ENCODE measurements around the gene RAB11FIP3.

Gene RAB11FIP3

DNA sequence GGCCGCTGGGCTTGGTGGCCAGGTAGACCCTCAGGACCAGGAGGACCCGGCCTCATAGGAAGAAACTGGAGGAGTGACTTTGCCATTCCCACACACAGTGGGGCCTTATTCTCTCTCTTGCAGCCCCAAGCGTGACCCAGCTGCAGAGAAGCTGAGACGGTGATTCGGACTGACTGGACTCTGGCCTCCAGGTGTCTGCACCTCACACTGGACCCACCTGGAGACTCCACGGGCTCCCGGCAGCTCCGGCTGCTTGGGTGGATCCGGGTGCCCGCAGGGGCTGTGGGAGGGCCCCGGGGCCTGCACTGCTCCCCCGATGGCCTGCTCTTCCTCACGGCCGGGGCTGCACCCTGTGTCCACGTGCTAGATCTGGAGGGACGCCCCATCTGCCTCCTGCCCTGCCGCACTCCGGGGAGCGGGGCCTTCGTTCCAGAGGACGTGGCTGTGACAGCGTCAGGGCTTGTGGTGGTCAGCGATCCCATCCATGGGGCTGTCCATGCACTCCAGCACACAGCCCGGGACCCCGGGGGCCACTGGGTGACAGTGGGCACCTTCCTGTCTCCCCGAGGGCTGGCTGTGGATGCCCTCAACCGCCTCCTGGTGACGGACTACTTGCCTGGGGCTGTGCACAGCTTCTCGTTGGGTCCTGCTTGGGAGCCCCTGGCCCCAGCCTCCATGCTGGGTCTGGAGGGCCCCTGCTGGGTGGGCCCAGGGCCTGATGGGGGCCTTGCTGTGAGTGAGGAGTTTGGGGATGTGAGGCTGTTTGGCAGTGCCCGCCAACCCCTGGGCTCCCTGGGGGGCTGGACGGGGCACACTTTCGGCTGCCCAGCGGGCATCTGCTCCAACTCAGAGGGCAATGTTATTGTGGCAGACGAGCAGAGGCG is 142.2 kb downstream of the RAB11FIP3 start:
- Histone ChIP-seq H3F3A (ENCODE audit: insufficient read depth, low read length) (peaks cover 6% of the 10 kb centered on the region), H3K9me2 (replicated peaks; ENCODE audit: insufficient read depth, low read length) (no peaks in the 10 kb centered on the region), H2AFZ (ENCODE audit: low read length) (peak overlapping the region; percentile 90), H3K4me3 (ENCODE audit: low read length) (peak overlapping the region; percentile 52), H4K20me1 (ENCODE audit: insufficient read depth, low read length) (no peaks in the 10 kb centered on the region), H3K4me2 (ENCODE audit: low read depth, low read length) (peak overlapping the region; percentile 88), H3K9me3 (replicated peaks; ENCODE audit: insufficient read depth, low read length) (no peaks in the 10 kb centered on the region), H3K4me1 (ENCODE audit: low read length) (peaks cover 19% of the 10 kb centered on the region), H3K36me3 (replicated peaks; ENCODE audit: insufficient read depth, low read length) (no peaks in the 10 kb centered on the region), H3K79me2 (ENCODE audit: low read length) (peaks cover 31% of the 10 kb centered on the region), H3K27ac (ENCODE audit: low read length) (peak overlapping the region; percentile 70), H3K27me3 (replicated peaks; ENCODE audit: insufficient read depth, low read length) (peaks cover 4% of the 10 kb centered on the region; the same call in 1 of the 2 replicates), H3K9ac (ENCODE audit: low read length) (peak overlapping the region; percentile 66)
- TF ChIP-seq EZH2phosphoT487 (IDR thresholded peaks at IDR 0.05; ENCODE audit: low read length) (no peak), EZH2 (optimal IDR thresholded peaks at IDR 0.05; ENCODE audit: low read depth, low read length) (no peak)
- TF ChIP-seq, protein P1, sequence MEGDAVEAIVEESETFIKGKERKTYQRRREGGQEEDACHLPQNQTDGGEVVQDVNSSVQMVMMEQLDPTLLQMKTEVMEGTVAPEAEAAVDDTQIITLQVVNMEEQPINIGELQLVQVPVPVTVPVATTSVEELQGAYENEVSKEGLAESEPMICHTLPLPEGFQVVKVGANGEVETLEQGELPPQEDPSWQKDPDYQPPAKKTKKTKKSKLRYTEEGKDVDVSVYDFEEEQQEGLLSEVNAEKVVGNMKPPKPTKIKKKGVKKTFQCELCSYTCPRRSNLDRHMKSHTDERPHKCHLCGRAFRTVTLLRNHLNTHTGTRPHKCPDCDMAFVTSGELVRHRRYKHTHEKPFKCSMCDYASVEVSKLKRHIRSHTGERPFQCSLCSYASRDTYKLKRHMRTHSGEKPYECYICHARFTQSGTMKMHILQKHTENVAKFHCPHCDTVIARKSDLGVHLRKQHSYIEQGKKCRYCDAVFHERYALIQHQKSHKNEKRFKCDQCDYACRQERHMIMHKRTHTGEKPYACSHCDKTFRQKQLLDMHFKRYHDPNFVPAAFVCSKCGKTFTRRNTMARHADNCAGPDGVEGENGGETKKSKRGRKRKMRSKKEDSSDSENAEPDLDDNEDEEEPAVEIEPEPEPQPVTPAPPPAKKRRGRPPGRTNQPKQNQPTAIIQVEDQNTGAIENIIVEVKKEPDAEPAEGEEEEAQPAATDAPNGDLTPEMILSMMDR (IDR thresholded peaks at IDR 0.05; ENCODE audit: low read length) = no peak
- no peak for DNase-seq

DNA sequence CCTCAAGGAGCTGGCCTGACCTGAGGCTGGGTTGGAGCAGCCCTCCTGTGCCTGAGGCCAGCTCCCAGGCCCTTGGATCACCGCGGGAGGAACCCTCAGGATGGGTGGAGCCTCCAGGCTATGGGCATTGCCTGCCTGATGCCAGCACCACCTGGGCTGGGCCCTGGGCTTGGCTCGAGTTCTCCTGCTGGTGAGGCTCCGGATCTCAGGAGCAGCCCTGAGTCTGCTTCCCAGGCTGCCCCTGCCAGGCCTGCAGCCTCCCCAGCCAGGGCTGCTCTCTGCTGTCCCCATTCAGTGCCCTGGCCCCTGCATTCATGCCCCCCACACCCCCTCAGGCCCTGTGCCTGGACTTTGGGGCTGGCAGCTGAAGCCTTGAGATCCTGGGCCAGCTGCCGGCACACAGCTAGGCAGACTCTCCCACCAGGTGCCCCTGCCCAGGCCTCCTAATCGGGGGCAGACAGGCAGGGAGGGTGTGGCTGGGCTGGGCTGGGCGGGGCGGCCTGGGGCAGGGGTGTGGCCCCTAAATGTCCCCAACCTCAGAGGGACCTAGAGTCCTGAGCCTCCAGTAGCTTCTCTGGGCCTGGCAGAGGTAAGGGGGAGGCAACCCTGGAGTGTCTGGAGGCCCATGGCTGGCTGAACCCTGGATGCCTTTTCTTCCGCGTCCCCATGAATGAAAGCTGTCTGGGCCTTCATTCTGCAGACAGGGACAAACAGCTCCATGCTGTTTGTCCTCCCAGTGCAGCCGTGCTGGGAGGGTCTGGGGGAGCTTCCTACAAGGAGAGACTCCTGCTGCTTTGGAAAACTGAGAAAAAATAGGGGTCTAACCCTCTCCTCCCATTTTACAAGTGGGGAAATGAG is 143.2 kb downstream of the RAB11FIP3 start:
- no peaks in the 10 kb centered on the region for H3K36me3 ChIP-seq (replicated peaks; ENCODE audit: insufficient read depth, low read length)
- H3K27ac ChIP-seq (ENCODE audit: low read length) = no peak overlapping the region
- H2AFZ ChIP-seq (ENCODE audit: low read length) = no peak overlapping the region
- no peak for TF ChIP-seq EZH2phosphoT487 (IDR thresholded peaks at IDR 0.05; ENCODE audit: low read length)
- TF ChIP-seq, protein P1 (IDR thresholded peaks at IDR 0.05; ENCODE audit: low read length) = no peak
- TF ChIP-seq EZH2 (optimal IDR thresholded peaks at IDR 0.05; ENCODE audit: low read depth, low read length) = no peak
- peak overlapping the region; percentile 76 for H3K4me3 ChIP-seq (ENCODE audit: low read length)
- H3K9ac ChIP-seq (ENCODE audit: low read length) = peak overlapping the region; percentile 80; the same call in 1 of the 2 replicates
- peaks cover 19% of the 10 kb centered on the region for H3K4me1 ChIP-seq (ENCODE audit: low read length)
- H3K27me3 ChIP-seq (replicated peaks; ENCODE audit: insufficient read depth, low read length) = no peaks in the 10 kb centered on the region; the same call in 1 of the 2 replicates
- peak overlapping the region; percentile 95 for H3K4me2 ChIP-seq (ENCODE audit: low read depth, low read length)
- DNase-seq = no peak
- no peaks in the 10 kb centered on the region for H3K9me2 ChIP-seq (replicated peaks; ENCODE audit: insufficient read depth, low read length)
- no peaks in the 10 kb centered on the region for H3K9me3 ChIP-seq (replicated peaks; ENCODE audit: insufficient read depth, low read length)
- no peaks in the 10 kb centered on the region for H4K20me1 ChIP-seq (ENCODE audit: insufficient read depth, low read length)
- H3F3A ChIP-seq (ENCODE audit: insufficient read depth, low read length) = peaks cover 6% of the 10 kb centered on the region
- H3K79me2 ChIP-seq (ENCODE audit: low read length) = peaks cover 31% of the 10 kb centered on the region

DNA sequence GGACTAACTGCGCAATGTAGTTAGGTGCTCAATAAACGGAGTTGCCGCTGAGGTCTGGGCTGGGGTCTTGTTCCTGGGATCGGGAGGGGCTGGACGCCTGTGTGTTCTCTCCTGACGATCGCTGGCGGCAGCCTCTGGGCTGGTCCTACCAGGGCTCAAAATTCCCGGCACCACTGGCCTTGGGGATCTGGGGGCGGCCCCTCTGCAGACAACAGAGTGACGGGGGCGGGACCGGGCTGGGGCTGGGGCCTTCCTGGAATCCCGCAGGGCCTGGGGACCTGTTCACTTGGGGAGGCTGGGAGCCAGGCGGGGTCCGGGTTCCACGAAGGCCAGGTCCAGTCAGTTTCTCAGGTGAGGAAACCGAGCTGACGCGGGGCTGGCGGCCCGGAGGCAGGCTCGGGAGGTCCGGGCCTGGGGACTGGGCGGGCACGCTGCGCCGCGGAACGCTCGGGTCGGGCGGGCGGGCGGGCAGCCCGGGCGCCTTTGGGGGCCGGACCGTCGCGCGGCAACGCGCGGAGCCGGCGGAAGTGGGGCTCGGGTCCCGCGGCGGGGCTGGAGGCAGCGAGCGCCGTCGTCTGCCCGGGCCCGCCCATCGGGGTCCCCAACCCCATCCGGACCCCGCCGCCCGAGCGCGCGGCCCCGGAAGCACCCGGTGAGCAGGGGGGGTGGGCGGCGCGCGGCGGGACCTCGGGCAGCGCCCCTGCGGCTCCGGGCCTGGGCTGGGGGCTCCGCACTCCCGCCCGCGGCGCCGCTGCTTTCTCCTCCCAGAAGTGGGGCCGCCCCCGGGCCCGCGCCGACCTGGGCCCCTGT is 144.2 kb downstream of the RAB11FIP3 start, which contains the start of gene PIGQ:
PIGQ (plus strand) TSS at position 524 of the 810 bp plus-strand sequence. CDS start 4,107 bp downstream, outside the sequence.
- H3K27me3 ChIP-seq (replicated peaks; ENCODE audit: insufficient read depth, low read length) = no peaks in the 10 kb centered on the region
- peak; percentile 58 for DNase-seq
- H3K79me2 ChIP-seq (ENCODE audit: low read length) = peaks cover 31% of the 10 kb centered on the region
- no peaks in the 10 kb centered on the region for H3K9me2 ChIP-seq (replicated peaks; ENCODE audit: insufficient read depth, low read length)
- peak within 1 kb of the TSS; percentile 85 for H2AFZ ChIP-seq (ENCODE audit: low read length)
- peaks cover 6% of the 10 kb centered on the region for H3F3A ChIP-seq (ENCODE audit: insufficient read depth, low read length)
- TF ChIP-seq EZH2phosphoT487 (IDR thresholded peaks at IDR 0.05; ENCODE audit: low read length) = no peak
- TF ChIP-seq, protein P1 (IDR thresholded peaks at IDR 0.05; ENCODE audit: low read length) = no peak
- TF ChIP-seq EZH2 (optimal IDR thresholded peaks at IDR 0.05; ENCODE audit: low read depth, low read length) = no peak
- H3K36me3 ChIP-seq (replicated peaks; ENCODE audit: insufficient read depth, low read length) = no peaks in the 10 kb centered on the region
- H3K27ac ChIP-seq (ENCODE audit: low read length) = no peak within 1 kb of the TSS; the same call in 1 of the 2 replicates
- peak within 1 kb of the TSS; percentile 80 for H3K9ac ChIP-seq (ENCODE audit: low read length)
- no peaks in the 10 kb centered on the region for H3K9me3 ChIP-seq (replicated peaks; ENCODE audit: insufficient read depth, low read length)
- peak within 1 kb of the TSS; percentile 95 for H3K4me2 ChIP-seq (ENCODE audit: low read depth, low read length)
- H3K4me1 ChIP-seq (ENCODE audit: low read length) = peaks cover 19% of the 10 kb centered on the region
- no peaks in the 10 kb centered on the region for H4K20me1 ChIP-seq (ENCODE audit: insufficient read depth, low read length)
- peak within 1 kb of the TSS; percentile 88 for H3K4me3 ChIP-seq (ENCODE audit: low read length)
